ENCODE data around the gene SKA3.

DNA sequence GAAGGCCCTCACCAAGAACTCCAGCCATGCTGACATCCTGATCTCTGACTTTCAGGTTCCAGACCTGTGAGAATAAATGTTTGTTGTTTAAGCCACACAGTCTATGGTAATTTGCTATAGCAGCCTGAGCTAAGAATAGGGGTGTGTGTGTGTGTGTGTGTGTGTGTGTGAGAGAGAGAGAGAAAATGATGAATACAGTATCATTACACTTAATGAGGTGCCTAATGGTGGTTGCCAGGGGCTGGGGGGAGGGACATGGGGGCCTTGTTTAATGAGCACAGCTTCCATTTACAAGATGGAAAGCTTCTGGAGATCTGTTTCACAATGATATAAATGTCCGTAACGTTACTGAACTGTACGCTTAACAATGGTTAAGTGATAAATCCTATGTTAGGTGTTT lies 61.1 kb downstream of the SKA3 start:
- no peak for TF ChIP-seq EP300 (IDR thresholded peaks at IDR 0.05; ENCODE audit: borderline replicate concordance)
- TF ChIP-seq RAD21 (IDR thresholded peaks at IDR 0.05; ENCODE audit: low read depth) = no peak
- TF ChIP-seq YY1 (IDR thresholded peaks at IDR 0.05; ENCODE audit: low read depth) = no peak
- TF ChIP-seq CEBPB (IDR thresholded peaks at IDR 0.05) = no peak
- no peak for TF ChIP-seq TAF1 (IDR thresholded peaks at IDR 0.05; ENCODE audit: low read depth)
- no peak for TF ChIP-seq FOXM1 (IDR thresholded peaks at IDR 0.05; ENCODE audit: borderline replicate concordance, low read depth)
- TF ChIP-seq REST (IDR thresholded peaks at IDR 0.05; ENCODE audit: low read depth) = no peak
- TF ChIP-seq TEAD4 (IDR thresholded peaks at IDR 0.05) = no peak
- TF ChIP-seq, protein P1, sequence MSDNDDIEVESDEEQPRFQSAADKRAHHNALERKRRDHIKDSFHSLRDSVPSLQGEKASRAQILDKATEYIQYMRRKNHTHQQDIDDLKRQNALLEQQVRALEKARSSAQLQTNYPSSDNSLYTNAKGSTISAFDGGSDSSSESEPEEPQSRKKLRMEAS (IDR thresholded peaks at IDR 0.05) = no peak
- no peak for TF ChIP-seq NFIC (IDR thresholded peaks at IDR 0.05)
- no peak for TF ChIP-seq ZBTB7A (IDR thresholded peaks at IDR 0.05; ENCODE audit: low read depth)
- TF ChIP-seq CREB1 (IDR thresholded peaks at IDR 0.05; ENCODE audit: low read depth) = no peak
- no peak for TF ChIP-seq TCF12 (IDR thresholded peaks at IDR 0.05; ENCODE audit: low read depth)
- TF ChIP-seq USF1 (IDR thresholded peaks at IDR 0.05) = no peak

All from Ishikawa (cell line).